ENCODE measurements around the gene IFIH1.

The IFIH1 gene

GRCh38 chr2:162301151-162301804, 17.2 kb downstream of the IFIH1 start:
- Histone ChIP-seq H3K9ac (ENCODE audit: low read depth, low read length, poor library complexity, severe bottlenecking) (no peak overlapping the region), H2AFZ (ENCODE audit: low read length) (no peak overlapping the region), H3K4me3 (ENCODE audit: low read length, poor library complexity, severe bottlenecking) (no peak overlapping the region)

DNA sequence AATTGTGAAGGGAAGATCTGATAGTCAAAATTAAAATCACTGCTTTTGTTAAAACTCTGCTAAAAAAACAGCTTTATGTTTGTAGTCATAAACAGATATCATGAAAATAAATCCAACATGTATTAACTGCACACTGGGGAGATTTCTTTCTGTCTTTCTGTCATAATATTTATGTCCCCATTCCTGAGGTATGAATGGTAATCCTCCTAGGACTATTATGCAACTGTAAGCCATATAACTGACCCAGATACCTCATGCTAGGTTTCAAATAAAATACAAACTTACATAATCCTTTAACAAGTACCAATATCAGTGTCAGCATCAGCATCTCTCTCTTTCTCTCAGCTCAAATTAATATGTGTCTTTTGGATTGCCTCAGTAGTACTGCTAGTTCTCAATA, 18.2 kb downstream of the IFIH1 start:
- H3K9ac ChIP-seq (ENCODE audit: low read depth, low read length, poor library complexity, severe bottlenecking), result no peak overlapping the region
- H3K4me1 ChIP-seq (ENCODE audit: insufficient read depth, low read length, poor library complexity, severe bottlenecking), result no peaks in the 10 kb centered on the region
- no peak overlapping the region for H3K4me3 ChIP-seq (ENCODE audit: low read length, poor library complexity, severe bottlenecking)
- no peaks in the 10 kb centered on the region for H3K9me3 ChIP-seq (ENCODE audit: insufficient read depth, low read depth, low read length)
- H3K9me2 ChIP-seq (replicated peaks; ENCODE audit: low read depth, low read length), result no peaks in the 10 kb centered on the region
- no peak overlapping the region for H2AFZ ChIP-seq (ENCODE audit: low read length)
- no peaks in the 10 kb centered on the region for H3F3A ChIP-seq (ENCODE audit: low read depth)
- no peaks in the 10 kb centered on the region for H3K27me3 ChIP-seq (ENCODE audit: insufficient read depth, low read length, poor library complexity, severe bottlenecking)
- H3K4me2 ChIP-seq (ENCODE audit: low read depth, low read length, poor library complexity, severe bottlenecking), result no peak overlapping the region
- H3K79me2 ChIP-seq (ENCODE audit: insufficient read depth, low read length), result no peaks in the 10 kb centered on the region
- TF ChIP-seq, protein P1, sequence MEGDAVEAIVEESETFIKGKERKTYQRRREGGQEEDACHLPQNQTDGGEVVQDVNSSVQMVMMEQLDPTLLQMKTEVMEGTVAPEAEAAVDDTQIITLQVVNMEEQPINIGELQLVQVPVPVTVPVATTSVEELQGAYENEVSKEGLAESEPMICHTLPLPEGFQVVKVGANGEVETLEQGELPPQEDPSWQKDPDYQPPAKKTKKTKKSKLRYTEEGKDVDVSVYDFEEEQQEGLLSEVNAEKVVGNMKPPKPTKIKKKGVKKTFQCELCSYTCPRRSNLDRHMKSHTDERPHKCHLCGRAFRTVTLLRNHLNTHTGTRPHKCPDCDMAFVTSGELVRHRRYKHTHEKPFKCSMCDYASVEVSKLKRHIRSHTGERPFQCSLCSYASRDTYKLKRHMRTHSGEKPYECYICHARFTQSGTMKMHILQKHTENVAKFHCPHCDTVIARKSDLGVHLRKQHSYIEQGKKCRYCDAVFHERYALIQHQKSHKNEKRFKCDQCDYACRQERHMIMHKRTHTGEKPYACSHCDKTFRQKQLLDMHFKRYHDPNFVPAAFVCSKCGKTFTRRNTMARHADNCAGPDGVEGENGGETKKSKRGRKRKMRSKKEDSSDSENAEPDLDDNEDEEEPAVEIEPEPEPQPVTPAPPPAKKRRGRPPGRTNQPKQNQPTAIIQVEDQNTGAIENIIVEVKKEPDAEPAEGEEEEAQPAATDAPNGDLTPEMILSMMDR (conservative IDR thresholded peaks at IDR 0.05; ENCODE audit: low read length), result no peak
- no peaks in the 10 kb centered on the region for H4K20me1 ChIP-seq (ENCODE audit: insufficient read depth, low read length, poor library complexity, severe bottlenecking)
- H3K36me3 ChIP-seq (ENCODE audit: insufficient read depth, low read length), result no peaks in the 10 kb centered on the region

More at GRCh38 chr2:162301151-162301804, 17.2 kb downstream of the IFIH1 start:
- no peaks in the 10 kb centered on the region for H3K4me1 ChIP-seq (ENCODE audit: insufficient read depth, low read length, poor library complexity, severe bottlenecking)
- no peaks in the 10 kb centered on the region for H3K9me2 ChIP-seq (replicated peaks; ENCODE audit: low read depth, low read length)
- H3K36me3 ChIP-seq (ENCODE audit: insufficient read depth, low read length), result no peaks in the 10 kb centered on the region
- H3K9me3 ChIP-seq (ENCODE audit: insufficient read depth, low read depth, low read length), result no peaks in the 10 kb centered on the region
- no peaks in the 10 kb centered on the region for H4K20me1 ChIP-seq (ENCODE audit: insufficient read depth, low read length, poor library complexity, severe bottlenecking)
- H3K4me2 ChIP-seq (ENCODE audit: low read depth, low read length, poor library complexity, severe bottlenecking), result no peak overlapping the region
- no peaks in the 10 kb centered on the region for H3K79me2 ChIP-seq (ENCODE audit: insufficient read depth, low read length)
- no peaks in the 10 kb centered on the region for H3F3A ChIP-seq (ENCODE audit: low read depth)
- TF ChIP-seq EZH2phosphoT487 (IDR thresholded peaks at IDR 0.05; ENCODE audit: borderline replicate concordance), result no peak
- TF ChIP-seq, protein P1 (conservative IDR thresholded peaks at IDR 0.05; ENCODE audit: low read length), result peak; percentile 96
- H3K27me3 ChIP-seq (ENCODE audit: insufficient read depth, low read length, poor library complexity, severe bottlenecking), result no peaks in the 10 kb centered on the region

GRCh38 chr2:162298669-162299335, 19.7 kb downstream of the IFIH1 start:
- Histone ChIP-seq H4K20me1 (ENCODE audit: insufficient read depth, low read length, poor library complexity, severe bottlenecking) (no peaks in the 10 kb centered on the region), H3K9ac (ENCODE audit: low read depth, low read length, poor library complexity, severe bottlenecking) (no peak overlapping the region), H2AFZ (ENCODE audit: low read length) (no peak overlapping the region), H3K9me3 (ENCODE audit: insufficient read depth, low read depth, low read length) (no peaks in the 10 kb centered on the region), H3K27me3 (ENCODE audit: insufficient read depth, low read length, poor library complexity, severe bottlenecking) (no peaks in the 10 kb centered on the region), H3K4me3 (ENCODE audit: low read length, poor library complexity, severe bottlenecking) (no peak overlapping the region), H3K4me2 (ENCODE audit: low read depth, low read length, poor library complexity, severe bottlenecking) (no peak overlapping the region), H3K4me1 (ENCODE audit: insufficient read depth, low read length, poor library complexity, severe bottlenecking) (no peaks in the 10 kb centered on the region), H3K9me2 (replicated peaks; ENCODE audit: low read depth, low read length) (no peaks in the 10 kb centered on the region), H3K36me3 (ENCODE audit: insufficient read depth, low read length) (no peaks in the 10 kb centered on the region), H3K79me2 (ENCODE audit: insufficient read depth, low read length) (no peaks in the 10 kb centered on the region), H3F3A (ENCODE audit: low read depth) (no peaks in the 10 kb centered on the region)
- TF ChIP-seq, protein P1 (conservative IDR thresholded peaks at IDR 0.05; ENCODE audit: low read length), result no peak
- no peak for TF ChIP-seq EZH2phosphoT487 (IDR thresholded peaks at IDR 0.05; ENCODE audit: borderline replicate concordance)
